ENCODE data around the gene C19orf44.

Gene C19orf44

DNA sequence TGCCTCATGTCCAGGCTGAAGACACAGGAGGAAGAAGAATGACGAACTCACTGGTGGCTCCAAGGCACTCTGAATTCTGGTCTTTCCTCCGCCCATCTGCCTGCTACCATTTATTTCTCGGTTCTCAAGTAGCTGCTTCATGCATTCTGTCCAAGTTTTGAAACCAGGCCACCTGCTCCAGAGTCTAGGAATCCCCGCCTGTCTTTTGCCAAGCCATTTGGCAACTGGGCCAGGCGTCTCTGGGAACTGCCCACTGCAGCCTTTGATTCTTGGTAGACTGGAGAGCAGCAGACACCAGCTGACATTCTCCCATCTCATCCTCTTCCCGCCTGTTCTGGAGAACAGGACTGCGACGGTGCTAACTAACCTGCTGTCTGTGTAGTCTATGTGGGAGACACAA lies 65.2 kb downstream of the C19orf44 start:
- H3K4me1 ChIP-seq (ENCODE audit: low read depth, poor library complexity, severe bottlenecking), result no peaks in the 10 kb centered on the region
- no peaks in the 10 kb centered on the region for H3K79me2 ChIP-seq (ENCODE audit: insufficient read depth, low read depth)
- no peaks in the 10 kb centered on the region for H4K20me1 ChIP-seq (ENCODE audit: insufficient read depth)
- no peaks in the 10 kb centered on the region for H3K36me3 ChIP-seq (ENCODE audit: insufficient read depth)
- no peak overlapping the region for H3K9ac ChIP-seq
- no peaks in the 10 kb centered on the region for H3K27me3 ChIP-seq (ENCODE audit: insufficient read depth, low read depth)
- TF ChIP-seq CTCF (conservative IDR thresholded peaks at IDR 0.05; ENCODE audit: low read depth, low read length), result no peak
- no peak overlapping the region for H2AFZ ChIP-seq (ENCODE audit: low read depth)
- no peak overlapping the region for H3K4me3 ChIP-seq (IDR thresholded peaks at IDR 0.05; ENCODE audit: insufficient read depth, low read depth, low read length)
- H3K4me2 ChIP-seq, result no peak overlapping the region
- H3K27ac ChIP-seq, result no peak overlapping the region

DNA sequence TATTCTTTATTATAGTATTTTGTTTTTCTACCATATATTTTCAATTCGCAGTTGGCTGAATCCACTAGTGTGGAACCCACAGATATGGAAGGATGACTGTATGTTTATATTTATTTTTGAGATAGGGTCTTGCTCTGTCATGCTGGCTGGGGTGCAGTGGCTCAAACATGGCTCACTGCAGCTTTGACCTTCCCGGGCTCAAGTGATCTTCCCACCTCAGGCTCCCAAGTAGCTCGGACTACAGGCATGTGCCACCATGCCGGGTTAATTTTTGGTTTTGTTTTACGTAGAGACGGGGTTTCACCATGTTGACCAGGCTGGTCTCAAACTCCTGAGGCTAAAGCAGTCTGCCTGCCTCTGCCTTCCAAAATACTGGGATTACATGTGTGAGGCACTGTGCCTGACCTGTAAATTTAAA lies 66.4 kb downstream of the C19orf44 start:
- H3K4me2 ChIP-seq, result no peak overlapping the region
- no peaks in the 10 kb centered on the region; the same call in 1 of the 2 replicates for H3K36me3 ChIP-seq (ENCODE audit: insufficient read depth)
- H3K9ac ChIP-seq, result no peak overlapping the region
- no peaks in the 10 kb centered on the region for H3K27me3 ChIP-seq (ENCODE audit: insufficient read depth, low read depth)
- no peaks in the 10 kb centered on the region for H3K4me1 ChIP-seq (ENCODE audit: low read depth, poor library complexity, severe bottlenecking)
- H3K79me2 ChIP-seq (ENCODE audit: insufficient read depth, low read depth), result no peaks in the 10 kb centered on the region
- H3K27ac ChIP-seq, result no peak overlapping the region
- no peak for TF ChIP-seq CTCF (conservative IDR thresholded peaks at IDR 0.05; ENCODE audit: low read depth, low read length)
- H3K4me3 ChIP-seq (IDR thresholded peaks at IDR 0.05; ENCODE audit: insufficient read depth, low read depth, low read length), result no peak overlapping the region
- no peaks in the 10 kb centered on the region for H4K20me1 ChIP-seq (ENCODE audit: insufficient read depth)
- no peak overlapping the region for H2AFZ ChIP-seq (ENCODE audit: low read depth)

DNA sequence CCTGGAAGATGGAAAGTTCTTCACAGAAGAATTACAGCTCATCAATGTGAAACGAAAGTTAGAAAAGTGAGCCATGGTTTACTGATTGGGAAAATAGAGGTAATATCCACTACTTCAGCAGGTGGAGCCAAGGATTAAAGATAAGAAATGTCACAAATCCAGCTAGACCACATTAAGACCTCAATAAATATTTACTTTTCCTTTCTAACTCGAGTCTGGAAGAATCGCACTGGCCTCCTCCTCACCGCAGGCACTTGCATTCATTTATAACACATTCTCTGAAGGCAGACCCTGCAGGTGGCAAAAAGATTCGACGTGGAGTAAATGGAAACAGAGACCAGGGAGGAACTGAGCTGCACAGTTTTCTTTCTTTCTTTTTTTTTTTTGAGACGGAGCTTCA lies 68.6 kb downstream of the C19orf44 start:
- Histone ChIP-seq H3K4me3 (IDR thresholded peaks at IDR 0.05; ENCODE audit: insufficient read depth, low read depth, low read length) (no peak overlapping the region), H3K4me1 (ENCODE audit: low read depth, poor library complexity, severe bottlenecking) (no peaks in the 10 kb centered on the region), H3K27ac (no peak overlapping the region), H3K9ac (no peak overlapping the region), H3K27me3 (ENCODE audit: insufficient read depth, low read depth) (no peaks in the 10 kb centered on the region), H3K36me3 (ENCODE audit: insufficient read depth) (no peaks in the 10 kb centered on the region; the same call in 1 of the 2 replicates), H2AFZ (ENCODE audit: low read depth) (no peak overlapping the region), H3K79me2 (ENCODE audit: insufficient read depth, low read depth) (peaks cover 9% of the 10 kb centered on the region; the same call in 1 of the 2 replicates), H4K20me1 (ENCODE audit: insufficient read depth) (no peaks in the 10 kb centered on the region), H3K4me2 (no peak overlapping the region)
- TF ChIP-seq CTCF (conservative IDR thresholded peaks at IDR 0.05; ENCODE audit: low read depth, low read length), result no peak

DNA sequence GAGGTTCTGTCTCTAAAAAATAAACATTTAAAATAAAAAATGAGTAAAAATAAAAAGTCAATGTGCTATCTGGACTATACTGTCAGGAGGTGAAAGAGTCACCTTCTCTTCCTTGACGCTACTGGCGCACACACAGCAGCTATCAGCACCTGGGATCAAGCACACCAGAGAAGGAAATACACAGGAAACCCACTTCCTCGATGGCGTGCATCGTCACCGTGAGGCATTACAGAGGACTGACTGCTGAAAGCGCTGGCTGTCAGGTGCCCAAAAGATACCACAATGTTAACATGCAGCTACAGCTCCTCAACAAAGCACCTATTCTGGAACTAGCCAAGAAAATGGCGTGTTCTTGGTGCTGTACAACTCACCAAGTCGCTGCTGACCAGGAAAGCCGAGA lies 70.0 kb downstream of the C19orf44 start:
- no peak overlapping the region for H3K27ac ChIP-seq
- H3K79me2 ChIP-seq (ENCODE audit: insufficient read depth, low read depth), result peaks cover 18% of the 10 kb centered on the region; the same call in 1 of the 2 replicates
- no peaks in the 10 kb centered on the region for H4K20me1 ChIP-seq (ENCODE audit: insufficient read depth)
- H2AFZ ChIP-seq (ENCODE audit: low read depth), result no peak overlapping the region
- no peak overlapping the region for H3K9ac ChIP-seq
- no peak overlapping the region for H3K4me3 ChIP-seq (IDR thresholded peaks at IDR 0.05; ENCODE audit: insufficient read depth, low read depth, low read length)
- no peaks in the 10 kb centered on the region for H3K27me3 ChIP-seq (ENCODE audit: insufficient read depth, low read depth)
- H3K4me2 ChIP-seq, result no peak overlapping the region
- H3K4me1 ChIP-seq (ENCODE audit: low read depth, poor library complexity, severe bottlenecking), result peaks cover 7% of the 10 kb centered on the region
- no peaks in the 10 kb centered on the region; the same call in 1 of the 2 replicates for H3K36me3 ChIP-seq (ENCODE audit: insufficient read depth)
- TF ChIP-seq CTCF (conservative IDR thresholded peaks at IDR 0.05; ENCODE audit: low read depth, low read length), result no peak

All from KMS-11 (cell line).